K562 (cell line): ENCODE data around the gene MARS1. TPM values are rescaled to one million over a fixed set of nuclear protein-coding genes. Genes with fewer than 3 reads are reported as not detected.
A peak's percentile ranks its signal among the peaks of the same experiment; 100 is the strongest.

Experiments used
- ARNT ChIP-seq, 2 experiments: fragments of 450-650 bp; IDR thresholded peaks; 2 replicates each; pipeline ENCODE4 v1.6.1; 2016; ENCODE audit warnings: mild to moderate bottlenecking in 1 of 2
- BACH1 ChIP-seq: fragments of 200-800 bp; sonication (Bioruptor generic); IDR thresholded peaks from 2 replicates; pipeline ENCODE4 v1.6.1; 2016; ENCODE audit warnings: missing genetic modification characterization, missing compliant biosample characterization
- CBX1 ChIP-seq: sonication (generic); IDR thresholded peaks from 2 replicates; pipeline ENCODE4 v1.6.1; 2016; ENCODE audit warnings: antibody characterized with exemption, low read depth, mild to moderate bottlenecking
- ETV1 ChIP-seq: fragments of 450-650 bp; conservative IDR thresholded peaks from 2 replicates; pipeline ENCODE4 v1.6.1; 2016; ENCODE audit warnings: missing genetic modification characterization, control low read depth, low read depth, missing compliant biosample characterization
- FIP1L1 ChIP-seq: fragments of 200-400 bp; formaldehyde crosslinking; IDR thresholded peaks from 2 replicates; pipeline ENCODE4 v1.6.1; 2018; ENCODE audit warnings: mild to moderate bottlenecking, low read depth, low read length; ENCODE audit not compliant: poor library complexity, severe bottlenecking
- FOXM1 ChIP-seq, 2 experiments: fragments of 450-650 bp in 1 of 2; sonication (generic) in 1 of 2; formaldehyde crosslinking in 1 of 2; IDR thresholded peaks; 2 replicates each; pipeline versions ENCODE4 v1.6.1 to v1.9.0; 2017 to 2022; ENCODE audit warnings: low read depth in 2 of 2, mild to moderate bottlenecking in 2 of 2, missing genetic modification reagents in 1 of 2, moderate library complexity in 1 of 2
- HMGN3 ChIP-seq: IDR thresholded peaks from 2 replicates; pipeline ENCODE4 v1.6.1; 2011; ENCODE audit warnings: borderline replicate concordance, low read depth, mild to moderate bottlenecking, mixed read lengths, low read length; ENCODE audit not compliant: insufficient read length; ENCODE audit errors: extremely low read depth
- JUN ChIP-seq, 2 experiments: sonication (generic) in 1 of 2; formaldehyde crosslinking in 1 of 2; IDR thresholded peaks; 2 replicates each; pipeline versions ENCODE4 v1.6.1 to v1.8.0; 2012 to 2022; ENCODE audit warnings: borderline replicate concordance in 2 of 2, mild to moderate bottlenecking in 2 of 2, improper control_type of control experiment in 1 of 2, low read depth in 1 of 2, low read length in 1 of 2, missing genetic modification reagents in 1 of 2
- MEF2D ChIP-seq: conservative IDR thresholded peaks from 2 replicates; pipeline ENCODE4 v1.6.1; 2016; ENCODE audit warnings: low read depth, missing genetic modification characterization, missing compliant biosample characterization
- NCOR1 ChIP-seq: fragments of 450-650 bp; IDR thresholded peaks from 2 replicates; pipeline ENCODE4 v1.6.1; 2016; ENCODE audit warnings: mild to moderate bottlenecking, moderate library complexity
- PRPF4 ChIP-seq: fragments of 200-400 bp; formaldehyde crosslinking; IDR thresholded peaks from one replicate; pipeline ENCODE4 v1.6.1; 2017; ENCODE audit warnings: low read length, low read depth, mild to moderate bottlenecking; ENCODE audit not compliant: insufficient read depth, poor library complexity, severe bottlenecking
- RBFOX2 ChIP-seq: fragments of 200-400 bp; formaldehyde crosslinking; IDR thresholded peaks from 2 replicates; pipeline ENCODE4 v1.6.1; 2017; ENCODE audit warnings: low read depth, mild to moderate bottlenecking, low read length, moderate library complexity
- ZNF311 ChIP-seq: fragments of 250-450 bp; sonication (Bioruptor Pico); IDR thresholded peaks from 2 replicates; pipeline ENCODE4 v1.4.0; 2020; ENCODE audit warnings: mild to moderate bottlenecking, moderate library complexity
- polyA plus RNA-seq, 8 experiments: library from polyadenylated mRNA; depleted of rRNA in 4 of 8; stranded (reverse) in 5 of 8; unstranded in 3 of 8; fragments of >200 nt; fragmentation: Nextera tagmentation in 2 of 8; fragmentation: Illumina TruSeq in 1 of 8; extraction: Ambion mirVana in 2 of 8; extraction: Trizol in 1 of 8; gene quantifications; 2 replicates each; pipeline versions ENCODE4 v1.2.1 to v1.2.3, GENCODE V29; 2011 to 2014; ENCODE audit warnings: inconsistent platforms in 1 of 8, missing spikeins in 1 of 8
- total RNA-seq, 7 experiments: library from RNA; depleted of rRNA in 6 of 7; stranded (reverse); fragments of >200 nt in 6 of 7; fragmentation: Illumina TruSeq in 2 of 7; extraction: Trizol in 2 of 7; gene quantifications; 2 replicates each; pipeline versions ENCODE4 v1.2.1 to v1.2.3, GENCODE V29; 2011 to 2021; ENCODE audit warnings: low replicate concordance in 1 of 7
- TF ChIP-seq, protein P1 (sequence below), 3 experiments: fragments of 200-800 bp in 1 of 3; sonication (Bioruptor generic) in 1 of 3; sonication (generic) in 1 of 3; formaldehyde crosslinking in 1 of 3; IDR thresholded peaks; 2 replicates each; pipeline versions ENCODE4 v1.6.1 to v1.8.0; 2016 to 2022; ENCODE audit warnings: mild to moderate bottlenecking in 2 of 3, missing compliant biosample characterization in 2 of 3, missing genetic modification characterization in 2 of 3, missing genetic modification reagents in 1 of 3
- TF ChIP-seq, protein P2 (sequence below): fragments of 450-650 bp; formaldehyde crosslinking; IDR thresholded peaks from 2 replicates; pipeline ENCODE4 v1.4.0; 2022; ENCODE audit warnings: mild to moderate bottlenecking, moderate library complexity
- TF ChIP-seq, protein P3 (sequence below): fragments of 450-650 bp; IDR thresholded peaks from 2 replicates; pipeline ENCODE4 v1.6.1; 2018; ENCODE audit not compliant: partially characterized antibody

The MARS1 gene
- total and polyA plus RNA-seq, 9 of the 15 experiments (the other 6 are each of a cell fraction or from before 2014, with no cell fraction given): 117 to 382 (median 220) TPM

DNA sequence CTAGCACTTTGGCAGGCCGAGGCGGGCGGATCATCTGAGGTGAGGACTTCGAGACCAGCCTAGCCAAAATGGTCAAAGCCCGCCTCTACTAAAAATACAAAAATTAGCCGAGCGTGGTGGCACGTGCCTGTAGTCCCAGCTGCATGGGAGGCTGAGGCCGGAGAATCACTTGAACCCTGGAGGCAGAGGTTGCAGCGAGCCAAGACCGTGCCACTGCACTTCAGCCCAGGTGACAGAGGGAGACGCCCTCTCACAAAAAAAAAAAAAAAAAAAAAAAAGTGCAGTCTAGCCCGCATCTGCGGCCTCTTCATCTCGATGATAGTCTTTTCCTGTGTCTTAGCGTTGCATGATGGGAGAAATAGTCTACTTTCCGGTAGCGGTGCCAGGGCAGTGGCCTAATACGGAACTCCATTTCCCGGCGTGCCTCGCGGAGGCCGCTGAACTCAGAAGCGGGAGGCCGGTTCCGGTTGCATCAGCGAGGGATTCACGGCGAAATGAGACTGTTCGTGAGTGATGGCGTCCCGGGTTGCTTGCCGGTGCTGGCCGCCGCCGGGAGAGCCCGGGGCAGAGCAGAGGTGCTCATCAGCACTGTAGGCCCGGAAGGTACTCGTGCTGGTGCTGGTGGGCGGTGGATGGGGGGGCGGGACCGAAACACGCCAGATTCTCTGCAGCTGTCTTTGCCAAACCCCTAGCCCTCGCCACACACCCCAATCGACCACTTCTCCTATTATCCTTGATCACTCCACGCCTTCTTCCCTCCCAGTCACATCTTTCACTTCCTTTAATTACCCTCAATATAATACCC lies at the start of gene MARS1 (continued):
- TF ChIP-seq PRPF4 (peak; percentile 76), BACH1 (no peak), ETV1 (tag) (peak; percentile 78), ARNT (IDR thresholded peaks at IDR 0.05) (peak; percentile 24 to 55; a peak in 1 of 4 replicates), RBFOX2 (peak; percentile 100), FOXM1 (IDR thresholded peaks at IDR 0.05; ENCODE audit: low read depth) (peak; percentile 9; the same call in 1 of the 2 replicates), FOXM1 (CRISPR knock-in tag; IDR thresholded peaks at IDR 0.05; ENCODE audit: low read depth) (no peak), ZNF311 (no peak), JUN (IDR thresholded peaks at IDR 0.05; ENCODE audit: borderline replicate concordance, low read depth, low read length) (peak; percentile 72; the same call in 1 of the 2 replicates), JUN (CRISPR knock-in tag; IDR thresholded peaks at IDR 0.05; ENCODE audit: borderline replicate concordance) (no peak; the same call in 1 of the 2 replicates), CBX1 (0 out of 2 replicates have a peak, but pooled peaks have one; percentile 67), FIP1L1 (peak; percentile 48), NCOR1 (no peak), MEF2D (tag) (0 out of 2 replicates have a peak, but pooled peaks have one; percentile 11), HMGN3 (peak; percentile 29)
- TF ChIP-seq, protein P1, sequence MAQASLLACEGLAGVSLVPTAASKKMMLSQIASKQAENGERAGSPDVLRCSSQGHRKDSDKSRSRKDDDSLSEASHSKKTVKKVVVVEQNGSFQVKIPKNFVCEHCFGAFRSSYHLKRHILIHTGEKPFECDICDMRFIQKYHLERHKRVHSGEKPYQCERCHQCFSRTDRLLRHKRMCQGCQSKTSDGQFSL (CRISPR knock-in tag; IDR thresholded peaks at IDR 0.05): peak; percentile 79
- TF ChIP-seq, protein P1 (tag; IDR thresholded peaks at IDR 0.05): no peak
- TF ChIP-seq, protein P2, sequence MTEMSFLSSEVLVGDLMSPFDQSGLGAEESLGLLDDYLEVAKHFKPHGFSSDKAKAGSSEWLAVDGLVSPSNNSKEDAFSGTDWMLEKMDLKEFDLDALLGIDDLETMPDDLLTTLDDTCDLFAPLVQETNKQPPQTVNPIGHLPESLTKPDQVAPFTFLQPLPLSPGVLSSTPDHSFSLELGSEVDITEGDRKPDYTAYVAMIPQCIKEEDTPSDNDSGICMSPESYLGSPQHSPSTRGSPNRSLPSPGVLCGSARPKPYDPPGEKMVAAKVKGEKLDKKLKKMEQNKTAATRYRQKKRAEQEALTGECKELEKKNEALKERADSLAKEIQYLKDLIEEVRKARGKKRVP (CRISPR knock-in tag): peak; percentile 100
- TF ChIP-seq, protein P3, sequence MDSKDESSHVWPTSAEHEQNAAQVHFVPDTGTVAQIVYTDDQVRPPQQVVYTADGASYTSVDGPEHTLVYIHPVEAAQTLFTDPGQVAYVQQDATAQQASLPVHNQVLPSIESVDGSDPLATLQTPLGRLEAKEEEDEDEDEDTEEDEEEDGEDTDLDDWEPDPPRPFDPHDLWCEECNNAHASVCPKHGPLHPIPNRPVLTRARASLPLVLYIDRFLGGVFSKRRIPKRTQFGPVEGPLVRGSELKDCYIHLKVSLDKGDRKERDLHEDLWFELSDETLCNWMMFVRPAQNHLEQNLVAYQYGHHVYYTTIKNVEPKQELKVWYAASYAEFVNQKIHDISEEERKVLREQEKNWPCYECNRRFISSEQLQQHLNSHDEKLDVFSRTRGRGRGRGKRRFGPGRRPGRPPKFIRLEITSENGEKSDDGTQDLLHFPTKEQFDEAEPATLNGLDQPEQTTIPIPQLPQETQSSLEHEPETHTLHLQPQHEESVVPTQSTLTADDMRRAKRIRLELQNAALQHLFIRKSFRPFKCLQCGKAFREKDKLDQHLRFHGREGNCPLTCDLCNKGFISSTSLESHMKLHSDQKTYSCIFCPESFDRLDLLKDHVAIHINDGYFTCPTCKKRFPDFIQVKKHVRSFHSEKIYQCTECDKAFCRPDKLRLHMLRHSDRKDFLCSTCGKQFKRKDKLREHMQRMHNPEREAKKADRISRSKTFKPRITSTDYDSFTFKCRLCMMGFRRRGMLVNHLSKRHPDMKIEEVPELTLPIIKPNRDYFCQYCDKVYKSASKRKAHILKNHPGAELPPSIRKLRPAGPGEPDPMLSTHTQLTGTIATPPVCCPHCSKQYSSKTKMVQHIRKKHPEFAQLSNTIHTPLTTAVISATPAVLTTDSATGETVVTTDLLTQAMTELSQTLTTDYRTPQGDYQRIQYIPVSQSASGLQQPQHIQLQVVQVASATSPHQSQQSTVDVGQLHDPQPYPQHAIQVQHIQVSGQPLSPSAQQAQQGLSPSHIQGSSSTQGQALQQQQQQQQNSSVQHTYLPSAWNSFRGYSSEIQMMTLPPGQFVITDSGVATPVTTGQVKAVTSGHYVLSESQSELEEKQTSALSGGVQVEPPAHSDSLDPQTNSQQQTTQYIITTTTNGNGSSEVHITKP: peak; percentile 32
